ENCODE results near the gene PACSIN1.
"Not testable (repeated sequence)": the region's sequence is repeated elsewhere in the genome, so short reads cannot be mapped to it uniquely, and the experiment has no call there.

The PACSIN1 gene

DNA sequence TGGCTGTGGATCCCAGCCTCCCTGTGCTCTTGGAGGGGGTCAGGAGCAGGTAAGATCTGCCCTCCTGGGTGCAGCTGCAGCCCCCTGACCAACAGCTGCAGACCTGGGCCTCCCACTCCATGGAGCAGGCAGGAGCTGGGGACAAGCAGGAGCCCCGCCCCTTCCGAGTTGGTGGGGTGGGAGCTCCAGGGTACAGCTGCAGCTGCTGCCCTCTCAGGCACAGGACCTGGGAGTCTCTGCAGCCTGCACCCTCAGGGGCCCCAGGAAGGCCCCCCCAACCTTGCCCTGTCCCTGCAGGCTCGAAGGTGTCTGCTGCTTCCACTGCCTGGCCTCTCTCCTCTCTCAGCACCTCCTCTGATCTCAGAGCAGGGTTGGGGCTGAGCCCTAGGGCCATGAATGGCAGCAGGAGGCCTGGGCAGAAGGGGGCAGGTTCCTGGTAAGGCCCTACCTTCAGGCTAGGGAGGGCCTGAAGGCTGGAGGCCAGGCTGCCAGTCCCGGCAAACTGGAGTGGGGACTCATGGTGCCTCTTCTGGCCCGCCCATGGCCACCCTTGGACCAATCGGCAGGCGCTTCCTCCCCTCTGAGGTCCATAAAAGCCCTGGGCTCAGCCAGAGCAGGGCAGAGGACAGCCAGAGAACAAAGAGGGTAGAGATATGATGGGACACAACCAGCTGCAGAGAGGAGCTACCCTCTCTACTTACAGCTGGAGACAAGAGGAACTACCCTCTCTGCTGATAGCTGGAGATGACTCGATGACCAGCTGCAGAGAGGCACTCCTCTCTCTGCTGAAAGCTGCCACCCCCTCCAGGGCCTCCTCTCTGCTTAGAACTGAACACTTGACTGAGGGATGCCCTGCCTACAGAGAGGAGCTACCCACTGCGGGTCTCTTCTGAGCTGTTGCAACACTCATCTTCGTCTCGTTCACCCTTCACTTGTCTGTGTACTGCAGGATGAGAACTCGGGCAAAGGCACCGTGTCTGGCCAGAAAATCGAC, 7.8 kb upstream of the PACSIN1 start:
- no peak for DNase-seq (ENCODE audit: low spot score)

- peak; percentile 61 for DNase-seq (ENCODE audit: low spot score)
These were observed 5.8 kb upstream of the PACSIN1 start for GRCh38 chr6:34459899-34460593.

- DNase-seq (ENCODE audit: low spot score) = no peak
These were observed 4.9 kb upstream of the PACSIN1 start for GRCh38 chr6:34460796-34461507.

GRCh38 chr6:34462010-34462409, 3.9 kb upstream of the PACSIN1 start:
- DNase-seq (ENCODE audit: low spot score) = no peak

DNA sequence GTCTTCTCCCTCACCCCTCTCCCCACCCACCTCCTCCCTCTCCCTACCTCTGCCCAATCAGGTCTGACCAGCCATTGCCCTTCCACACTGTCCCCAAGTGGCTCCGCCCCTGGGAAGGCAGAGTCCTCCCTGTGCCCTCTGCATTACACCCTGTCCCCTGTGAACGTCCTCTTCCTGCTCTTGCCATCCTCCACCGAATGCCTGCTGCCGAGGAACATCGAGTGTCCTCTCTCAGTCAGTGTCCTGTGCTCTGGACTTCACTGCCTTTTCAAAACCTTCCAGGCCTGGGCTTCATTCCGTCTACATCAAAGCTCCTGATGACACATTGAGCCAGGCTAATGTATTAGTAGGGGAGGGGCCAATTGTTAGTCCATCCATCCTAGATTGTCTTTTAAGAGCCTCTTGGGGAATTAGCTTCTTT, 3.3 kb upstream of the PACSIN1 start:
- no peak for DNase-seq (ENCODE audit: low spot score)

DNA sequence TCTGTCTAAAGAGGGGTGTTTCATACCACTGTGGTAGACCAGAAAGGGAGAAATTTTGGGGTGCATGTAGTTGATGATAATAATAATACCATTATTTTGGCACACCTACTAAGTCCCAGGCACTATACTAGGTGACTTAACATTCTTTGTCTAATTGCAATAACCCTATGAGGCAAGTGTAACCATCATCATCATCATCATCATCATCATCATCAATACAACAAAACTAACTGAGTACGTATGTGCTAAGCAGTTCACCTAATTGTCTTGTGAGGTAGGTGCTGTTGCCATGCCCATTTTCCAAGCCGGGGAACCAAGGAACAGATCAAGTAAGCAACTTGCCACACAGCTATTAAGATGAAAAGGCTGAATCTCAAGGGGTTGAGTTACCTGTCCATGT, 2.6 kb upstream of the PACSIN1 start:
- no peak for DNase-seq (ENCODE audit: low spot score)

GRCh38 chr6:34463849-34464248, 2.0 kb upstream of the PACSIN1 start:
- DNase-seq (ENCODE audit: low spot score) = no peak

DNA sequence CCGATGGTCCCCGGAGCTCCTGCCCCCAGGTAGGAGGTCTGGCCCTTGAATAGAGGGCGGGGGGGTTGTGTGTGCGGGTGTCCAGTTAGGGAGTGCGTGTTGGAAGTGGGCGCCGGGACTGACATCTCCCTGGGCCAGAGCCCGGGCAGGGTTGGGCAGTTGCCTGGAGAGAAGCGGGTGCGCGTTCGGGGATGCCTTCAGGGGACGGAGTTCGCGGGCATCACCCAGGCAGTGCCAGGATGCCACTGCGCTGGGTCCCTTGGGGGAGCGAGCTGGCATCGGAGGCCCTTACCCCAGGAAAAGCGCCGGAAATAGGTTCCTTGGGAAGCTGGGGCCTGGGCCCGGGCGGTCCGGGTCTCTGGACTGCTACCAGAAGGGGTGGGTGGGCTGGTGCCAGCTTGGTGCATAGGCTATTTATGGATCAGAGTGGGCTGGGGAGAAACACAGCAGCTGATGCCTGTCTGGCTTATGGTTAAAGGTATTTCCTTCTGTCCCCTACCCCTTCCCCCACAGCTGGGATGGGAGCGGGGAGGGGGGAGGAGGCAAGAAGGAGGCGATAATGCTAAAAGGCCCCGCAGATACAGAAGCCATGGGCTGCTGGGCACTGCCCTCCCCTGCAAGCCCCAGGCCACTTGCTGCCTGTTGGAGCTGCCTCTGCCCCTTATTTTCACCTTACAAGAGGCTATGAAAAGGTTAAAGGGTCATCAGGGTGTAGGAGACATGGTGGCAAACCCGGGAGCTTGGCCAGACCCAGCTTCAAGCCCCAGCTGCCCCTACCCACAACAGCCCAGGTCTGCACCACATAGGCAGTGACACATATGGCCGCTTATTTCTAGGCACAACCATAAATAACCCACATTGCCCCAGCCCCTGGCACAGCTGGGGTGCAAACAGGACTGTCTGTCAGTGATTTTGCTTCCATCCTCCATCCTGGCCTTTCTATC, 638 bp downstream of the PACSIN1 start:
- DNase-seq (ENCODE audit: low spot score) = no peak

GRCh38 chr6:34468378-34468892, 2.6 kb downstream of the PACSIN1 start:
- DNase-seq (ENCODE audit: low spot score) = no peak

GRCh38 chr6:34469499-34469898, 3.6 kb downstream of the PACSIN1 start:
- no peak for DNase-seq (ENCODE audit: low spot score)

DNA sequence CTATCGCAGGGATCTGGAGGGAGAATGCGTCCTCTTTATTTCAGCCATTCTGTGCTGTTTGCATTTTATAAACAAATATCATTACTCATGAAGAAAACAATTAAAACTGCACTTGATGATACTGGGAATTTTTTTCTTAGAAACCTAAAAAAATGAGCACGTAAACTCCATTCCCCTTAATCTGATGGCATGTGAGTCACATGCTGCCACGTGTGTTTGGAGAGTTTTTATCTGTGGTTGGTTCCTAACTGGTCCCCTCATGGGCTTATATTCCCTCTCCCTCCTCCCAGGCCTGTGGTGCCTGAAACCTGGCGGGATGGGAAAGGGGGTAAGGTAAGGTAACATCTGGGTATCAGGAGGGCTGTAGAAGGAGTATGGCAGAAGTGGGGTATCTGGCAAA, 6.5 kb downstream of the PACSIN1 start:
- no peak for DNase-seq (ENCODE audit: low spot score)

GRCh38 chr6:34473967-34474366, 8.1 kb downstream of the PACSIN1 start:
- DNase-seq (ENCODE audit: low spot score) = no peak

- DNase-seq (ENCODE audit: low spot score) = no peak
These were observed 8.9 kb downstream of the PACSIN1 start for GRCh38 chr6:34474754-34475153.

GRCh38 chr6:34475238-34475682, 9.4 kb downstream of the PACSIN1 start:
- no peak for DNase-seq (ENCODE audit: low spot score)

- DNase-seq (ENCODE audit: low spot score) = no peak
These were observed 10.0 kb downstream of the PACSIN1 start for GRCh38 chr6:34475767-34476328.

DNA sequence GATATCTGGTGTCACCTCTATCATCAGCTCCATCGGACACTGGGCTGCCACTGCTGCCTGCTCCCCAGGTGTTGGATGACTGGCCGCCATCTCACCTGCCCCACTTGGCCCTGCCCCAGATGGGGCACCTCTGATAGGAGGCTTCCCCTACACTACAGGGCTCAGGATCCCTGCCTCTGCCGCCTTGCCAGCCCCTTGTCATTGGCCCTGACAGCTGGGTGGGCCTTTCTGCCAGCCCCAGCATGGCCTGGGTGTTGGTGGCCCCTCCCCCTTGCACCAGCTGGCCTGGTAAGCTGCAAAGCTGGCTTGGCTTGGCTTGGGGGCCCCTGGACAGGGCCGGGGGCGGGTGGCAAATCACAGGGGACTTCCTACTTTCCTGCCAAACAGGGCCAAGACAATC, 10.6 kb downstream of the PACSIN1 start:
- DNase-seq (ENCODE audit: low spot score) = no peak

DNA sequence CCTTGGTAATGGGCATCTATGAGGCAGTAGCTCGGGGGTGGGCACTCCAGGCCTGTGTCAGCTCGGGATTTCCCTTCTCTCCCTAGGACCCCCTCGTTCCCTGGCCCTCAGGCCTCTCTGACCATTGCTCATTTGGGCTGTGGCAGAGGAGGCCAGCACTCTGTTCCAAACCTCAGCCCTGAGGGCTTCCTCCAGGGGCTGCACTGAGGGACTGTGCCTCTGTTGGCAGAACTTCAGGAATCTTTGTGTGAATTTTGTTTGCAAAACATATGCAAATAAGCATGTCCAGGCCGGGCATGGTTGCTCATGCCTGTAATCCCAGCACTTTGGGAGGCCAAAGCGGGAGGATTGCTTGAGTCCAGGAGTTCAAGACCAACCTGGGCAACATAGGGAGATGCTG, 11.0 kb downstream of the PACSIN1 start:
- no peak for DNase-seq (ENCODE audit: low spot score)

DNA sequence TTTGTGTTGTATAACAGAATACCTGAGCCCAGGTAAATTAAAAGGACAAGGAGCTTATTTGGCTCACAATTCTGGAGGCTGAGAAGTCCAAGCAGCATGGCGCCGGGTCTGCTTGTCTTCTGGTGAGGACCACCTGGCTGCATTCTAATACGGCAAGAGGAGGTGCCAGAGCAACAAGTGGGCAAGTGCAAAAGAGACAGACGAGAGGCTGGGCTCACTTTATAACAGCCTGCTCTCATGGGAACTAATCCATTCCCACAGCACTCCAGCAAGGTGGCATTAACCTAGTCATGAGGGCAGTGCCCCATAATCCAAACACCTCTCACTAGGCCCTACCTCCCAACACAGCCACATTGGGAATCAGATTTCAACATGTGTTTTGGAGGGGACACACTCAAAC, 12.9 kb downstream of the PACSIN1 start:
- DNase-seq (ENCODE audit: low spot score) = no peak

GRCh38 chr6:34483781-34484180, 17.9 kb downstream of the PACSIN1 start:
- not testable (repeated sequence) for DNase-seq (ENCODE audit: low spot score)

GRCh38 chr6:34484391-34484790, 18.5 kb downstream of the PACSIN1 start:
- no peak for DNase-seq (ENCODE audit: low spot score)

GRCh38 chr6:34484899-34485298, 19.0 kb downstream of the PACSIN1 start:
- peak; percentile 77 for DNase-seq (ENCODE audit: low spot score)

Measured in CD4-positive, alpha-beta T cell treated with Interleukin-6 at 100 ng/mL for 8 hours (primary cell).